GM21390 (cell line): Measurements from ENCODE around the gene SLC17A9.

Experiments
- ATAC-seq: cut with Tn5 transposase; IDR thresholded peaks from one replicate; pipeline ENCODE4 v1.9.1; 2021; ENCODE audit not compliant: unreplicated experiment

The SLC17A9 gene

DNA sequence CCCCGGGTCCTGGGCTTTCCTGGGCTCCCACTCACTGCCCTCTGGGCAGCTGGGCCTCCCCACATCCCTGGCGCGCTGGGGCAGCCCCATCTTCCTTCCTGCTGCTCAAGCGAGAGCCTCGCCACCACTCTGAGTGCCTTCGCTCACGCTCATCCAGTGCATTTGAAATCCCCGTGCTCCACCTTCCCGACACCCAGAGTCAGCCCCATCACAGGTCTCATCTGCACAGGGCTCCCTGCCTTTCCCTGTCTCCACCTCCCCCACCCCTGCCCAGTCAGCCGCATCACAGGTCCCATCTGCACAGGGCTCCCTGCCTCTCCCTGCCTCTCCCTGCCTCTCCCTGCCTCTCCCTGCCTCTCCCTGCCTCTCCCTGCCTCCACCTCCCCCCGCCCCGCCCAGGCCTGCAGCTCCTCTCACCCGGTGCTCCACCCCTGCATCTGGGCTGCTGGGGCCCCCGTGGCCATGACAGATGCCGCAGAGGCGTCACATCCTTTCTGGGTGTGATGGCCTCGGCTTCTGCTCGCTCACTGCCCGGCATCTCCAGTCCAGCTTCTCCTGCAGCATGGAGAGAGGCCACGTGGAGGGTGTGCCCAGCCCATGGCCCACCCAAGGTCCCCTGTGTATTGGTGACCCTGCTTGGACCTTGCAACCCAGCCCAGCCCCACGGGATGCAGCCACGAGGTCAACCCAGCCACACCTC is 63.3 kb downstream of the SLC17A9 start:
- ATAC-seq, result no peak

GRCh38 chr20:63016514-63017075 is 64.1 kb downstream of the SLC17A9 start:
- no peak for ATAC-seq

GRCh38 chr20:63017076-63017825 is 64.7 kb downstream of the SLC17A9 start:
- ATAC-seq, result no peak

- ATAC-seq, result no peak
Observed at GRCh38 chr20:63017826-63018411, 65.4 kb downstream of the SLC17A9 start.
